Breast epithelium (tissue), 4 donors: ENCODE data around the gene CPEB3. TPM values are rescaled to one million over a fixed set of nuclear protein-coding genes. Genes with fewer than 3 reads are reported as not detected.

Source experiments
- DNase-seq, 2 donors: peaks; one replicate each; pipeline ENCODE4 v3.0.0-alpha.2; 2019; ENCODE audit warnings: low spot score in 2 of 2
- H3K27ac ChIP-seq, 2 donors: fragments of 200-600 bp; sonication (generic) in 1 of 2; one replicate each; pipeline ENCODE4 v1.5.1; 2016 to 2019; ENCODE audit warnings: mild to moderate bottlenecking in 1 of 2
- H3K27me3 ChIP-seq, 2 donors: fragments of 200-600 bp; sonication (generic) in 1 of 2; one replicate each; pipeline versions ENCODE4 v1.5.1 to v1.6.0; 2017 to 2019; ENCODE audit warnings: control low read depth in 1 of 2, mild to moderate bottlenecking in 1 of 2
- H3K36me3 ChIP-seq: fragments of 200-600 bp; one replicate; pipeline ENCODE4 v1.5.1; 2019
- H3K4me1 ChIP-seq, 2 donors: fragments of 200-600 bp; sonication (generic); one replicate each; pipeline ENCODE4 v1.5.1; 2016 to 2019; ENCODE audit warnings: control low read depth in 1 of 2
- H3K4me3 ChIP-seq, 3 donors: fragments of 200-600 bp; sonication (generic); 1 replicate in 2 of 3; 2 replicates in 1 of 3; pipeline ENCODE4 v1.5.1; 2016 to 2019; ENCODE audit warnings: mild to moderate bottlenecking in 3 of 3, moderate library complexity in 2 of 3
- H3K9me3 ChIP-seq, 2 donors: fragments of 200-600 bp; sonication (generic) in 1 of 2; one replicate each; pipeline ENCODE4 v1.5.1; 2016 to 2019; ENCODE audit warnings: control low read depth in 1 of 2
- CTCF ChIP-seq, 3 donors: fragments of 450-650 bp; IDR thresholded peaks; one replicate each; pipeline ENCODE4 v1.5.1; 2016 to 2017; ENCODE audit warnings: antibody characterized with exemption in 3 of 3, mild to moderate bottlenecking in 3 of 3, moderate library complexity in 3 of 3
- POLR2A ChIP-seq: fragments of 450-650 bp; IDR thresholded peaks from one replicate; pipeline ENCODE4 v1.6.1; 2016; ENCODE audit warnings: antibody characterized with exemption, mild to moderate bottlenecking, moderate library complexity
- POLR2AphosphoS5 ChIP-seq, 3 donors: sonication (generic); formaldehyde crosslinking; IDR thresholded peaks; one replicate each; pipeline ENCODE4 v1.6.1; 2017; ENCODE audit warnings: antibody characterized with exemption in 3 of 3
- intact Hi-C: fragments of 100-400 bp; cut with DNase I; formaldehyde crosslinking; loops from one replicate; pipeline ENCODE4 v1.15.1; 2023; ENCODE audit warnings: low total_unique reads
- total RNA-seq, 3 donors: library from RNA; depleted of rRNA; stranded (reverse); fragments of >200 nt; gene quantifications; one replicate each; pipeline ENCODE4 v1.1.0, GENCODE V29; 2016

Gene CPEB3
- total RNA-seq, 3 donors from 2014 or later, result 3.8 to 12.1 (median 5.2) TPM

DNA sequence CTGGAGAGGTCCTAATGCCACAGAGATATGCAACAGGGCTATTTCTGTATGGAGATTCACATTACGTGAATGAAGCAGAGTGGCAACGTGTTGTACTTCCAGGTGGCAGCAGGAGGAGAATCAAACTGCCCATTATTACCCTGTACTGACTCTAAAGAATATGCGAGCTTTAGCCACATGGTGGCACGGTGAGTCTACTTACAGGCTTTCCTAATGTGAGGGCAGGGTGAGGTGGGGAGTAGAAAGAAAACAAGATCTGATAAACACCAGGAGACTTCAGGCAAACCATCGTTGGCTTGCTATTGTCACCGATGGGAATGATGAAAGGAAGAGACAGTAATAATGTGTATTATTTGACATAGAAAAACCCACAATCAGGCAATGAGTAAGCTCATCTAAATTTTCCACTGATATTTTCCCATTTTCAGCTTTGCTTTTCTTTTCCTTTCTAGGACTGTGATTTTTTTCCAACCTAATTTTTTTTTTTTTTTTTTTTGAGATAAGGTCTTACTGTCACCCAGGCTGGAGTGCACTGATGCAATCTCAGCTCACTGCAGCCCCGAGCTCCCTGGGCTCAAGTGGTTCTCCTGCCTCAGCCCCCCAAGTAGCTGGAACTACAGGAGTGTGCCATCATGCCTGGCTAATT lies 203.0 kb downstream of the CPEB3 start:
- Histone ChIP-seq H3K4me3 (no peak overlapping the region), H3K9me3 (no peaks in the 10 kb centered on the region), H3K36me3 (no peaks in the 10 kb centered on the region), H3K27ac (peak overlapping the region in 1 of 2 donors; percentile 21), H3K4me1 (no peaks in the 10 kb centered on the region), H3K27me3 (no peaks in the 10 kb centered on the region)
- intact Hi-C loops, result no loop called here
- DNase-seq, result peak; percentile 58 to 62
- TF ChIP-seq CTCF (IDR thresholded peaks at IDR 0.05), result peak; percentile 84 to 96 (median 95)
- peak in 1 of 3 donors; percentile 30 for TF ChIP-seq POLR2AphosphoS5 (IDR thresholded peaks at IDR 0.05)
- no peak for TF ChIP-seq POLR2A

GRCh38 chr10:92082583-92083280 lies 208.1 kb downstream of the CPEB3 start:
- no peaks in the 10 kb centered on the region for H3K4me1 ChIP-seq
- H3K36me3 ChIP-seq, result no peaks in the 10 kb centered on the region
- no peak for DNase-seq
- no peak overlapping the region for H3K4me3 ChIP-seq
- TF ChIP-seq POLR2AphosphoS5 (IDR thresholded peaks at IDR 0.05), result no peak
- no peak for TF ChIP-seq POLR2A
- TF ChIP-seq CTCF (IDR thresholded peaks at IDR 0.05), result no peak
- H3K27ac ChIP-seq, result no peak overlapping the region
- H3K9me3 ChIP-seq, result no peaks in the 10 kb centered on the region
- intact Hi-C loops, result no loop called here
- no peaks in the 10 kb centered on the region for H3K27me3 ChIP-seq

- Histone ChIP-seq H3K4me3 (no peak overlapping the region), H3K4me1 (no peaks in the 10 kb centered on the region), H3K27ac (no peak overlapping the region), H3K36me3 (no peaks in the 10 kb centered on the region), H3K27me3 (no peaks in the 10 kb centered on the region), H3K9me3 (no peaks in the 10 kb centered on the region)
- no peak for TF ChIP-seq POLR2AphosphoS5 (IDR thresholded peaks at IDR 0.05)
- TF ChIP-seq CTCF (IDR thresholded peaks at IDR 0.05), result no peak
- no peak for TF ChIP-seq POLR2A
- no peak for DNase-seq
- intact Hi-C loops, result no loop called here
Observed at GRCh38 chr10:92081641-92082040, 209.2 kb downstream of the CPEB3 start.

GRCh38 chr10:92080244-92080643 lies 210.6 kb downstream of the CPEB3 start:
- no peaks in the 10 kb centered on the region for H3K4me1 ChIP-seq
- no peaks in the 10 kb centered on the region for H3K36me3 ChIP-seq
- H3K27me3 ChIP-seq, result no peaks in the 10 kb centered on the region
- TF ChIP-seq POLR2A (no peak), POLR2AphosphoS5 (IDR thresholded peaks at IDR 0.05) (no peak), CTCF (IDR thresholded peaks at IDR 0.05) (no peak)
- no peak for DNase-seq
- no peak overlapping the region for H3K27ac ChIP-seq
- H3K4me3 ChIP-seq, result no peak overlapping the region
- intact Hi-C loops, result no loop called here
- H3K9me3 ChIP-seq, result no peaks in the 10 kb centered on the region

- no peaks in the 10 kb centered on the region for H3K36me3 ChIP-seq
- no peak for TF ChIP-seq CTCF (IDR thresholded peaks at IDR 0.05)
- no peak for TF ChIP-seq POLR2A
- no peak for TF ChIP-seq POLR2AphosphoS5 (IDR thresholded peaks at IDR 0.05)
Observed at GRCh38 chr10:92079003-92079402, 211.9 kb downstream of the CPEB3 start.

More at GRCh38 chr10:92079003-92079402, 211.9 kb downstream of the CPEB3 start:
- Histone ChIP-seq H3K4me3 (no peak overlapping the region), H3K27ac (no peak overlapping the region), H3K27me3 (no peaks in the 10 kb centered on the region), H3K4me1 (no peaks in the 10 kb centered on the region), H3K9me3 (no peaks in the 10 kb centered on the region)
- intact Hi-C loops, result no loop called here
- DNase-seq, result no peak
